OCI-LY3 (cell line): ENCODE results near the gene C5.

Experiments
- EZH2phosphoT487 ChIP-seq: fragments of 200-600 bp; shearing (Covaris generic); IDR thresholded peaks from 2 replicates; pipeline ENCODE4 v1.6.1; 2018; ENCODE audit warnings: antibody characterized with exemption, mixed run types, low read depth
- TF ChIP-seq, protein P1 (sequence below): fragments of 200-600, 300-600 bp; sonication (generic); IDR thresholded peaks from 2 replicates; pipeline ENCODE4 v1.5.1; 2014; ENCODE audit warnings: antibody characterized with exemption, low read length, low read depth

GRCh38 chr9:120937596-120937995, 112.5 kb downstream of the C5 start:
- TF ChIP-seq, protein P1, sequence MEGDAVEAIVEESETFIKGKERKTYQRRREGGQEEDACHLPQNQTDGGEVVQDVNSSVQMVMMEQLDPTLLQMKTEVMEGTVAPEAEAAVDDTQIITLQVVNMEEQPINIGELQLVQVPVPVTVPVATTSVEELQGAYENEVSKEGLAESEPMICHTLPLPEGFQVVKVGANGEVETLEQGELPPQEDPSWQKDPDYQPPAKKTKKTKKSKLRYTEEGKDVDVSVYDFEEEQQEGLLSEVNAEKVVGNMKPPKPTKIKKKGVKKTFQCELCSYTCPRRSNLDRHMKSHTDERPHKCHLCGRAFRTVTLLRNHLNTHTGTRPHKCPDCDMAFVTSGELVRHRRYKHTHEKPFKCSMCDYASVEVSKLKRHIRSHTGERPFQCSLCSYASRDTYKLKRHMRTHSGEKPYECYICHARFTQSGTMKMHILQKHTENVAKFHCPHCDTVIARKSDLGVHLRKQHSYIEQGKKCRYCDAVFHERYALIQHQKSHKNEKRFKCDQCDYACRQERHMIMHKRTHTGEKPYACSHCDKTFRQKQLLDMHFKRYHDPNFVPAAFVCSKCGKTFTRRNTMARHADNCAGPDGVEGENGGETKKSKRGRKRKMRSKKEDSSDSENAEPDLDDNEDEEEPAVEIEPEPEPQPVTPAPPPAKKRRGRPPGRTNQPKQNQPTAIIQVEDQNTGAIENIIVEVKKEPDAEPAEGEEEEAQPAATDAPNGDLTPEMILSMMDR = no peak
- TF ChIP-seq EZH2phosphoT487 = no peak
